ENCODE measurements around the gene PRKCD.

PRKCD gene

DNA sequence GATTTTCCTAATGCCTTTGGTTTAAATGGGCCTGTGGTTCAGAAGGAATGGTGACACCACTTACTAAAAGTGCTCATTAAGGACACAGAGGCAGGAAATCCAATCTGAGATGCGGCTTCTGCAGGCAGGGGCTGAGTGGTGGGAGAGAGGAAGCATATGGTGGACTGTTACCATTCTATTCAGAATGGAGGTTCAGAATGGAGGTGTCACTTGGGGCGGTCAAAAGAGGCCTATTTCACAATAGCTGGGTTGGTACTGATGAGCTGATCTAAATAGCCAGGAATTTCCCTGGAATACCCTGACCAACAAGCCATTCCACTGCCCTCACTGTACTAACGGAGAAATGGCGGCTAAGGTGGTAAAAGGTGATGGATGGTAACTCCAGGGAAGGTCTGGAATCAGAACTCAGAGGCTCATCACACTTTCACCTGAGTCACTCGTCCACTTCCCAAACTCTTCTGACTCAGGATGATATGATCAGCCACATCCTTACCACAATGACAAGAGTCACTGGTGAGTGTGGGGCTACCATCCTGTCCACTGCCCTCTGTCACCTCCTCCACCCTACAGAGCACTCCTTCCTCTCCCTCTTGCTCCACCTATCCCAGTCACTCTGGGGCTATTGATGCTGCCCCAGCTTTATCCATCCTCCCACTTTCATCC, 46.5 kb upstream of the PRKCD start:
- TF ChIP-seq FOXP2 (optimal IDR thresholded peaks at IDR 0.05; ENCODE audit: borderline replicate concordance, extremely low read depth, extremely low read length, insufficient read depth), result no peak
- TF ChIP-seq POLR2AphosphoS5 (IDR thresholded peaks at IDR 0.05; ENCODE audit: low read depth, low read length), result no peak
- TF ChIP-seq REST (IDR thresholded peaks at IDR 0.05; ENCODE audit: insufficient read depth in 1 of 2, low read depth in 2 of 2, low read length in 2 of 2), result no peak
- no peak for TF ChIP-seq TAF1 (IDR thresholded peaks at IDR 0.05; ENCODE audit: borderline replicate concordance, insufficient read depth, low read length)
- TF ChIP-seq SIN3A (IDR thresholded peaks at IDR 0.05; ENCODE audit: borderline replicate concordance, insufficient read depth, low read length), result no peak

GRCh38 chr3:53116956-53117355, 44.1 kb upstream of the PRKCD start:
- no peak for TF ChIP-seq REST (IDR thresholded peaks at IDR 0.05; ENCODE audit: insufficient read depth in 1 of 2, low read depth in 2 of 2, low read length in 2 of 2)
- TF ChIP-seq SIN3A (IDR thresholded peaks at IDR 0.05; ENCODE audit: borderline replicate concordance, insufficient read depth, low read length), result no peak
- no peak for TF ChIP-seq POLR2AphosphoS5 (IDR thresholded peaks at IDR 0.05; ENCODE audit: low read depth, low read length)
- no peak for TF ChIP-seq TAF1 (IDR thresholded peaks at IDR 0.05; ENCODE audit: borderline replicate concordance, insufficient read depth, low read length)
- no peak for TF ChIP-seq FOXP2 (optimal IDR thresholded peaks at IDR 0.05; ENCODE audit: borderline replicate concordance, extremely low read depth, extremely low read length, insufficient read depth)

- TF ChIP-seq REST (IDR thresholded peaks at IDR 0.05; ENCODE audit: insufficient read depth in 1 of 2, low read depth in 2 of 2, low read length in 2 of 2) (no peak), SIN3A (IDR thresholded peaks at IDR 0.05; ENCODE audit: borderline replicate concordance, insufficient read depth, low read length) (no peak), TAF1 (IDR thresholded peaks at IDR 0.05; ENCODE audit: borderline replicate concordance, insufficient read depth, low read length) (no peak), POLR2AphosphoS5 (IDR thresholded peaks at IDR 0.05; ENCODE audit: low read depth, low read length) (no peak), FOXP2 (optimal IDR thresholded peaks at IDR 0.05; ENCODE audit: borderline replicate concordance, extremely low read depth, extremely low read length, insufficient read depth) (no peak)
Measured at GRCh38 chr3:53120336-53120735, 40.7 kb upstream of the PRKCD start.

GRCh38 chr3:53122255-53122932, 38.6 kb upstream of the PRKCD start:
- TF ChIP-seq SIN3A (IDR thresholded peaks at IDR 0.05; ENCODE audit: borderline replicate concordance, insufficient read depth, low read length) (no peak), REST (IDR thresholded peaks at IDR 0.05; ENCODE audit: insufficient read depth in 1 of 2, low read depth in 2 of 2, low read length in 2 of 2) (no peak), POLR2AphosphoS5 (IDR thresholded peaks at IDR 0.05; ENCODE audit: low read depth, low read length) (no peak), FOXP2 (optimal IDR thresholded peaks at IDR 0.05; ENCODE audit: borderline replicate concordance, extremely low read depth, extremely low read length, insufficient read depth) (no peak), TAF1 (IDR thresholded peaks at IDR 0.05; ENCODE audit: borderline replicate concordance, insufficient read depth, low read length) (no peak)
